ENCODE measurements around the gene CXCL16.

The CXCL16 gene

DNA sequence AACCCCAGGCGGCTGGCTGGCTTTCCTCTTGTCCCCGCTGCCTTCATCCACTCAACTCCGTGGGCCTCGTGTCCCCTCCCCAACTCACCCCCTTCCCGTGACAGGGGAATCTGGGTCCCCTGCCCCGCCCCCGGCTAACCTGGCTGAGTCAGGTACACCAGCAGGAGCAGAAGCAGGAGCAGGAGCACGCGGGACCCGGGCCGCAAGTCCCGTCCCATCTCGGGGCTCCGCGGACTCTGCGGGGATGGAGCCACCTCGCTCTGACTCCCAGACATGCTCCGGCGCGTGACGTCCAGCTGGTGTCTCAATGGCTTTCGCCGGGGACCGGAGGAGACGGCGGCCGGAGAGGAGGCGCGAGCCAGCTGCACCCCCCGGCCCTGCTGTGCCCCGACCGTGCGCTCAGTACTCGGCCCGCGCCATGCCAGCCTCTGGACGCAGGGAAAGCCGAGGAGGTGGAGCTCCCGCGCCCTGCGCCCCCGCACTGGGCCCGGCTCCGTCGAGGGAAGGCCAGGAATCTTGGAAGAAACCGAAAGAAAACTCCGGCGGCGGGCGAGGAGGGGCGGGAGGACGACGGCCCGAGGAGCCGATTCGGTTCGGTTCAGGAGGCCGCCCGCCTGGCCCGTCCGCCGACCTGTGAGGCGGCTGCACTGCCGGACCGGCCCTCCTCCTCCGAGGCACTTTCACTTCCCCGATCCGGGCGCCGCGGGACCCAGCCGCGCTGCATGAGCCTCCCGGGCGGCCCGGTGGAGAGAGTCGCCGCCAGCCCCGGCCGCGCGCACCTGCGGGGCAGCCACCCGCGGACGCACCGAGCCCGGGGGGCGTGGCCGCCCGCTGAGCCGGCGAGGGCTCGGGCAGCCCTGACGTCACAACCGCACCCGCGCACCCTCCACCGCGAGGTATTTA is at the start of gene CXCL16, which contains the start of gene ZMYND15:
Gene CXCL16 (minus strand): TSS at position 807 of the 903 bp plus-strand sequence. CDS start 589 bp downstream, at position 218.
Gene ZMYND15 (plus strand): TSS at position 712 of the 903 bp plus-strand sequence. CDS start 716 bp downstream, outside the sequence.
- no peak for DNase-seq (ENCODE audit: low spot score)

- DNase-seq (ENCODE audit: low spot score): no peak
These were observed 49.3 kb upstream of the CXCL16 start, which contains the start of gene GLTPD2 for GRCh38 chr17:4788807-4789700. Gene GLTPD2 (plus strand): TSS chr17:4788964. CDS start chr17:4789012, 48 bp downstream.

GRCh38 chr17:4788159-4788806 is 48.6 kb upstream of the CXCL16 start:
- no peak for DNase-seq (ENCODE audit: low spot score)

DNA sequence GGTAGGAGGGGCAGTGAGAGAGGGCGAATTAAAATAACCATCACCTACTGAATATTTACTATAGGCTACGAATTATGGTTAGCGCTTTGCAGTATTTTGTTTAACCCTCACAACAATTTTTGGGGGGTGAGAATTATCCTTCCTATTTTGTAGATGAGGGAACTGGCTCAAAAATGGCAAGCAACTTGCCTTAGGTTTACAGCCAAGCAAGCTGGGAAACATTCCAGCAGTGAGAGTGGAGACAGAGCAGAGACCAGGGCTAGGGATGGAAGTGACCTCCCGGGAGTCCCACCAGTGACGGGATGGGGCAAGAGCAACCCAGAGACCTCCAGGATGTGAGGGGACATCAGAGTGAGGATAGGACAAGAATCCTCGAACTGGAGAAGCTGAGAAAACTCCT is 46.8 kb upstream of the CXCL16 start:
- DNase-seq (ENCODE audit: low spot score): peak; percentile 40

DNA sequence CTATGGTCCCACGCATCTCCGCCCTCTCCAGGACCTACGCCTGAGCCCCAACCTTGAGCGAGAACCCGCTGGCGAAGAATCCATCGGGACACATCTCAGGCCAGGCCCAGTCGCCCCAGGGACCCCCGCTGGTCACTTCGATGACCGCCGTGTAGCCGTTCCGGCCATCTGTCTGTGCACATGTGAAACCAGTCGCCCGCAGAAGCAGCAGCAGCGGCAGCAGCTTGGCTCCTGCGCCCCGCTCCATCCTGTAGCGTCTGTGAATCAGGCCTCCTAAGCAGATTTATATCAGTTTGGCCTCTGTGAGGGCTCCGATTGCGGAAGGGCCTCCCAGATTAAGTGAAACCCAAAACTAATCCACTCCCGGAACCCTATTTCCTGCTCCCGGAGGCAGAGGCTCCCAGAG is 46.4 kb upstream of the CXCL16 start, which contains the start of gene VMO1:
Gene VMO1 (minus strand): TSS at position 259 of the 406 bp plus-strand sequence. CDS start 12 bp downstream, at position 247.
- peak; percentile 21 for DNase-seq (ENCODE audit: low spot score)

GRCh38 chr17:4785311-4786105 is 45.8 kb upstream of the CXCL16 start:
- DNase-seq (ENCODE audit: low spot score): peak; percentile 7

GRCh38 chr17:4782652-4783051 is 42.9 kb upstream of the CXCL16 start:
- DNase-seq (ENCODE audit: low spot score): no peak

- no peak for DNase-seq (ENCODE audit: low spot score)
These were observed 40.7 kb upstream of the CXCL16 start for GRCh38 chr17:4780325-4780955.

GRCh38 chr17:4777969-4778760 is 38.4 kb upstream of the CXCL16 start:
- DNase-seq (ENCODE audit: low spot score): no peak

- DNase-seq (ENCODE audit: low spot score): no peak
These were observed 32.5 kb upstream of the CXCL16 start for GRCh38 chr17:4772235-4772613.

- DNase-seq (ENCODE audit: low spot score): no peak
These were observed 31.9 kb upstream of the CXCL16 start, which contains the start of gene TM4SF5 for GRCh38 chr17:4771519-4772234. Gene TM4SF5 (plus strand): TSS chr17:4771886. CDS start chr17:4771923, 37 bp downstream.

DNA sequence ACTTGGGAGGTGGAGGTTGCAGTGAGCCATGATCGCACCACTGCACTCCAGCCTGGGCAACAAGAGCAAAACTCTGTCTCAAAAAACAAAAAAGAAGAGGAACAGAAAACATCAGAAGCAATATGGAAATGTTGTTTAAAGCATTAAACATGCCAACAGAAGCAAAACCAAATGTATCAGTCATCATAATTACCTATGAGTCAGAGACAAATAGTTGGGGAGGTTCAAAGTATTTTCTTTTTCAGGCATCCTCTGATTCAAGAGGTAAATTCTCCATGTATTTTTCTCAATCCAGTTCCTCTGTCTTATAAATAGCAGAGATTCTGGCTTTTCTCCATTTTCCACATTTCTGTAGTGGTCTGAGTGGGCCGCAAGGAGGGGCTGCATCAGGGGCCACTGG is 29.9 kb upstream of the CXCL16 start:
- no peak for DNase-seq (ENCODE audit: low spot score)

DNA sequence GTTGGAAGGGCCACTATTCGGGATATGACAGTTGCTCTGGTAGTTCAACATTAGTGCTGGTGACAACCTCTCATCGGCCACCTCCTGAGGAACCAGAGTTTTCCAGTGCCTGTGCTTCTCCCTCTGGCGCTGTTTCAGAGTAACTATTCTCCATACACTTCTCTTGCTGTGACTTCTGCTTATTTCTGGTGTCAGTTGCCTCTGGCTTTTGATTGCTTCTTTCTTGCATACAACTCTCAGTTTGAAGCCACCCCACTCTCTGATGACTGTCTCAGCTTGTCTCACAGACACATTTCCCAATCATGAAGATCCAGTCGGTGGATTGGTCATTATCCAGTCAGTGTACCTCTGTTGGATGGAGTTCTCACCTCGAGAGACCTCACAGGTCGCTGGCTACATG is 28.6 kb upstream of the CXCL16 start:
- no peak for DNase-seq (ENCODE audit: low spot score)

DNA sequence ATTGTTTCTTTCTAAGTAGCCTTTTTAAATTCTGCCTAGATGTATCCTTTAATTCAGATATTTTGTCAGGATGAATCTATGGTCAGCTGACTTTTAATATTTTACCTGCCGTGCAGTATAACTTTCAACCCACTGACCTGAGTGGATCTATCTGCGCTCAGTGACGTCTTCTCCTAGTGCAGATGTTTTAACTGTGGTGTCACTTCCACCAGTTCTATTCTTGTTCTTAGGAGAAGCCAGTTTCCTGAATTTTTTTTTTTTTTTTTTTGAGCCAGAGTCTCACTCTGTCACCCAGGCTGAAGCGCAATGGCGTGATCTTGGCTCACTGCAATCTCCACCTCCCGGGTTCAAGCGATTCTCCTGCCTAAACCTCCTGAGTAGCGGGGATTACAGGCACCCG is 27.0 kb upstream of the CXCL16 start:
- no peak for DNase-seq (ENCODE audit: low spot score)

DNA sequence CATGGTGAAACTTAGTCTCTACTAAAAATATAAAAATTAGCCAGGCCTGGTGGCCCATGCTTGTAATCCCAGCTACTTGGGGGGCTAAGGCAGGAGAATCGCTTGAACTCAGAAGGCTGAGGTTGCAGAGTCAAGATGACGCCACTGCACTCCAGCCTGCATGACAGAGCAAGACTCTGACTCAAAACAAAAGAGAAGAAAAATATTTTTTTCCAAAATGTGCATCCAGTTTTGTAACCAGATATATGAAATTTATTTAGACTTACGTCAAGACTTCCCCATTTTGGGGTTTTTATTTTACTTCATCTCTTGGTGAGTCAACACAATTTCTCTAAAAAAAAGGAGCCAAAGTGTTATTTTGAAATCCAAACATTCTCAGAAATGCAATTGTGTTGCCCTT is 26.5 kb upstream of the CXCL16 start:
- no peak for DNase-seq (ENCODE audit: low spot score)

DNA sequence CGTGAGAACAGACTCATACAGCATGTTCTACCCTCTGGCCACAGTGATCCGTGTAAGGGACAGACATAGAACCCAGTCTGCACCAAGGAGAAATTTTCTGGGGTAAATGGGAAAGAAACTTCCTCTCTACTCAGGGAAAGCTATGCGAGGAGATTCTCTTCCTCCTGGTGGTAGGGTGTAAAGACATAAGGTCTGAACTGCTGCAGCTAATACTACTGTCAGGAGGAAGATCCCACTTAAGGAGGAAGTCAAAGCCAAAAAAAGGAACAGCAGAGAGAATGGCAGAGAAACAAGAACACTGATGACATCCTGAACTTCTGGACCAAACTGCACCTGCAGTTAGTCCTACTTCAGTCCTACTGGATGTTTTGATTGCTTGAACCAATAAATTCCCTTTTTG is 24.9 kb upstream of the CXCL16 start:
- peak; percentile 71 for DNase-seq (ENCODE audit: low spot score)

DNA sequence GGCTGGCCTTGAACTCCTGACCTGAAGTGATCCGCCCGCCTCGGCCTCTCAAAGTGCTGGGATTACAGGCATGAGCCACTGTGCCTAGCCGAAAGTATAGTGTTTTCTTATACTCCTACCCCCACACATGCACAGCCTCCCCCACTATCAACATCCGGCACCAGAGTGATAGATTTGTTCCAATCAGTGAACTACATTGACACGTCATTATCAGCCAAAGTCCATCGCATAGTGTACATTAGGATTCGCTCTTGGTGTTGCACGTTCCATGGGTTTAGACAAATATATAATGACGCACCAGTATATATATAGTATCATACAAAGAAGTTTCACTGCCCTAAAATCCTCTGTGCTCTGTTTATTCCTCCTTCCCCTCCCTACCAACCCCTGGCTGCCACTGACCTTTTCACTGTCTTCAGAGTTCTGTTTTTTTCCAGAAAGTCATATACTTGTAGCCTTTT is 20.1 kb upstream of the CXCL16 start:
- no peak for DNase-seq (ENCODE audit: low spot score)

DNA sequence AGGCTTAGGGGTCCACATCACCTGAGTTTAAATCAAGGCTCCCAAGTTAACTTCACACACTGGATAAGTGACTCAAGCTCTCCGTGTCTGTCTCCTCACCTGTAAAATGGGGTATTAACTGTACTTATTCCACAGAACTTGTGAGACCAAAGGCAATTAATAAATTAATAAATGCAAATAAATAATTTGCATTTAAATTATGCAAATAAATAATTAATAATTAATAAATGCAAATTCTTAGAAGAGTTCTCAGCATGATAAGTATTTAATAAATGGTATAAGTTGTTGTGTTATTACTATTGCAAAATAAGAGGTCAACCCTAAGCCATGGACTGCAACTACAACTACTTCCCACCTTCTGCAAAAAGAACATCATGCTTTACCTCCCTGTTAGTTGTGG is 13.7 kb upstream of the CXCL16 start:
- no peak for DNase-seq (ENCODE audit: low spot score)

DNA sequence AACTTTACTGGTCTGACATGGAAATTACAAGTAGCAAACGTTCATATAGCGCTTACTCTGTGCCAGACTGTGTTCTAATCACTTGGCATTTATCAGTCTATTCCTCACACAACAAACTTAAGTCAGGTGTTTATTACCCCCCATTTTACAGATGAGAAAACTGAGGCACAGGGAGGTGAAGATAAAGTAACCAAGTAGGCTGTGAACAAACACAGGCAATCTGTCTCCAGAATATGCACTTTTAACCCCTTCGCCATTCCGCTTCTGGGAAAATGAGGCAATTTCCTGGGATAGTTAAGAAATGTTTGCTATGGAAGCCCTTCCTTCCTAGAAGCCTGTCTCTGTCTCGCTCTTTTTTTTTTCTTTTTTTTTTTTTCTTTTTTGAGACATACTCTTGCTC is 12.2 kb upstream of the CXCL16 start:
- no peak for DNase-seq (ENCODE audit: low spot score)

Data from Ammon's horn (tissue), 1 donor.